ENCODE results near the gene LARP1.
"Not testable (repeated sequence)": the region's sequence is repeated elsewhere in the genome, so short reads cannot be mapped to it uniquely, and the experiment has no call there.

The LARP1 gene

GRCh38 chr5:154759868-154760267, 4.7 kb downstream of the LARP1 start:
- in situ Hi-C loops (cut with MboI; ENCODE audit: low sequenced_read_pairs): not testable (repeated sequence)

GRCh38 chr5:154761046-154761736, 6.0 kb downstream of the LARP1 start:
- in situ Hi-C loops (cut with MboI; ENCODE audit: low sequenced_read_pairs): no loop called here

DNA sequence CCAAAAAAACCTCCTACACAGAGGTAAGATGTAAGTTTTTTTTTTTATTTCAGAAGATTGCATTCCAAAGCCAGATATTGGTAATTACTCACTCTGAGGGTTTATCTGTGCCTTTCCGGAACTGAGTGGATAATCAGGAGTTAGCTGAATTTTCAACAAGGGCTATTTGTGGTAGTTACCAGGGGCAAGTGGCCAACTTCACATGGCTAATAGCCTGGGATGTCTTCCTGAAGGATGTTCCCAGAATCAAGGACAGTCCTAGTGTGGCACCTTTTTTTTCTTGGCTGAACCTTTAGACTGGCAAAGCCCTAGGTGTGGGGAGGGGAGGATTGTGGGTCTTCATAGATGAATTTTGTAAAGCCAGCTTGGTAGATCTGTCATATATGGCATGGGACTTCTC, 7.1 kb downstream of the LARP1 start:
- in situ Hi-C loops (cut with MboI; ENCODE audit: low sequenced_read_pairs): no loop called here

- in situ Hi-C loops (cut with MboI; ENCODE audit: low sequenced_read_pairs): no loop called here
Observed at GRCh38 chr5:154762700-154763099, 7.5 kb downstream of the LARP1 start.

GRCh38 chr5:154764967-154765366, 9.8 kb downstream of the LARP1 start:
- in situ Hi-C loops (cut with MboI; ENCODE audit: low sequenced_read_pairs): no loop called here

- in situ Hi-C loops (cut with MboI; ENCODE audit: low sequenced_read_pairs): no loop called here
Observed at GRCh38 chr5:154765396-154765925, 10.3 kb downstream of the LARP1 start.

DNA sequence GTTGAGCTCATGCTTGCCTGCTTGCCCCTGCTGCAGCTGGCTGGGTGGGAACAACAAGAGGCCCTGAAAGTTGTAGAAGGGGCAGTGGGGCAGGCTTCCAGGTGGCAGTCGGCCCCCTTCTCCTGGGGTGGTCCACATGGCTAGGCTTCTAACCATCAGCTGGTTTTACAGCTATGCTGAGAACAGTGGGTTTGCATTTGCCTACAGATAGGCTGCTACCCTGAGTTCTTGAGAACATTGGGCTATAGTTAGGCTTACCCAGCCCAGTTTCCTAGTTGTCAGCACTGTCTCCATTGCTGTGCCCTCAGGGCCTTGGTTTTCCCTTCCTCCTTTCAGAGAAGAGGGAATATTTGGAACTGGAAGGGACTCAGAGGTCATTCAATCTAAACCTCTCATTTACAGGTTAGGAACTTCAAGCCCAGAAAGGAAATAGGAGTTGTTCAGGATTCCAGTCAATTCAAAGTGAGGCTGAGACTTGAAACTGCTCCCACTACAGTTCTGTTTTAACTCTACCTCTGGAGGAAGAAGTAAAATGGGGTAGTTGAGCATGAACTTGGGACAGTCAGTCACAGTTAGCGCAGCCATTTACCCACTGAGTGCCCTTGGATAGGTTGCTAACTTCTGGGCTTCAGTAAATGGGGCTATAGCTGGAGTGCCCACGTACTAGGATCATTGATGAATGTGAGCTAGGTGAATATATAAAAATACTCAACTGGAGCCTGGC, 11.5 kb downstream of the LARP1 start:
- in situ Hi-C loops (cut with MboI; ENCODE audit: low sequenced_read_pairs): no loop called here

DNA sequence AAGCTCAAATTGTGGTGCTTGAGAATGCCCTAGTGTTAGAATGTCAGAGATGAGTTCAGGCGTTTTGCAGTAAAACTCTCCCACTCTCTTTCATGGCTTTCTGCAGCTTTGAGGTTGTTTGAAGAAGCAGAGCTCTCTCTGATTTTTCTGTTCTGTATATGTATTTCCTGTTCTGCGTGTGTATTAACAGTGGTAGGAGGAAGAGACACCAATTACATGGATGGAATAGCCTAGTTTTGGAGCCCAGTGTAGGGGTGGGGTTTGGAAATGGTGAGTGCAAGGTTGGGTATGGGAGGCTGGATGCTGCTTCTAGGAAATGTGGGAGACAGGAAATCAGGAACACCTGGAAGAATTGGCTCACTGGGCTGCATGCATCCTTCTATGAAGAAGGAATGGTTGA, 12.4 kb downstream of the LARP1 start:
- in situ Hi-C loops (cut with MboI; ENCODE audit: low sequenced_read_pairs): no loop called here

DNA sequence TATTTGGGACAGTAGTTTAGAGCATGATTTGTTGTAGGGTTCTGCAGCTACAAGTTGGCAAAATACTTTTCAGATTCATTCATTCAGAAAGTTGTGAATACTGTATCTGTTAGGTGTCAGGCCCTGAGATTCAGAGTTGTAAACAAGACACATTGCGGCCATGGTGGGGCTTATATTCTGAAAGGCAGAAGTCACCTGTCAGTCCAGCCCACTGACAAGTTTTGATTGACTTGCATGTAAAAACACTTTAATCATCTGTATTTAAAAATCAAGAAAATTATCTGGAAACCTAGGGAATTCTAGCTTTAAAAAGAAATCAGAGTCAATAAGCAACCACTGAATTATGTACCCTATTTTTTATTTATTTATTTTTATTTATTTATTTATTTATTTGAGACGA, 13.0 kb downstream of the LARP1 start:
- in situ Hi-C loops (cut with MboI; ENCODE audit: low sequenced_read_pairs): no loop called here

GRCh38 chr5:154770111-154770510, 14.9 kb downstream of the LARP1 start:
- in situ Hi-C loops (cut with MboI; ENCODE audit: low sequenced_read_pairs): no loop called here

- in situ Hi-C loops (cut with MboI; ENCODE audit: low sequenced_read_pairs): no loop called here
Observed at GRCh38 chr5:154771383-154771901, 16.3 kb downstream of the LARP1 start.

GRCh38 chr5:154773326-154773725, 18.1 kb downstream of the LARP1 start:
- in situ Hi-C loops (cut with MboI; ENCODE audit: low sequenced_read_pairs): no loop called here

DNA sequence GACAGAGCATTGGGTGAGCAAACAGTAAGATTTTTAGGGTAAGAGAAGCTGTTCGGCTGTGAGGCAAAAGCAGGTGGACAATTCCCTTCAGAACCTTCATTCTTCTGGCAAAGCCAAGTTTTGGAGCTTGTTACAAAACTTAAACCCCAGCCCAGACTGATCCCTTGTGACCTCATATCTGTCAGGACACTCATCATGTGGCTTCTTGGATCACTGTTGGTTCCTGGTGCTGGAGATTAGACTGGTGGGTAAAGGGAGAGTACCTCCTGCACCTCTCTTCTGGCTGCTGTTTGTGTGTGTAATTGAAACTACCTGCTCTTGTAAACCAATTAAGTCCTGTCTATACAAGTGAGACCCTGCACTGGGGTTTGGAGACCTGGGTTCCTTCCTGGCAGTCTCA, 21.0 kb downstream of the LARP1 start:
- in situ Hi-C loops (cut with MboI; ENCODE audit: low sequenced_read_pairs): no loop called here

GRCh38 chr5:154778534-154778933, 23.4 kb downstream of the LARP1 start:
- in situ Hi-C loops (cut with MboI; ENCODE audit: low sequenced_read_pairs): no loop called here

GRCh38 chr5:154779105-154779504, 23.9 kb downstream of the LARP1 start:
- in situ Hi-C loops (cut with MboI; ENCODE audit: low sequenced_read_pairs): no loop called here

DNA sequence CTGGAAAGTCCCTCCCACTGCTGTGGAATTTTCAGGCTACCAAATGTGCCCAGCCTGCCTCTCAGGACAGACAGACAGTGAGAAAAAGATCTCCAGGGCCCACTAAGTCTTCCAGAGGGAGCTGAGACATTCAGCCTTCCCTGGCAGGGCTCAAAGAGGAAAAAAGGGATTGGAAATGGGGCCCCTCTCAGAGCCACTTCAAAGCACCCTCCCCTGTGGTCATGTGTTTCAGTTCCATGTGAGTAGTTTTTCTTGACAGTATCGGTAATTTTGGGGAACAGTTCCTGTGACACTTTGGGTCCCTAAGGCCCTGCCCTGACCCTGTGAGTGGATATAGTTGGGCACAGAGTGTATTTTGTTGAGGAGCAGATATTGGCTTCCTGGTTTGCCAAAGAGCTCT, 25.0 kb downstream of the LARP1 start:
- in situ Hi-C loops (cut with MboI; ENCODE audit: low sequenced_read_pairs): no loop called here

DNA sequence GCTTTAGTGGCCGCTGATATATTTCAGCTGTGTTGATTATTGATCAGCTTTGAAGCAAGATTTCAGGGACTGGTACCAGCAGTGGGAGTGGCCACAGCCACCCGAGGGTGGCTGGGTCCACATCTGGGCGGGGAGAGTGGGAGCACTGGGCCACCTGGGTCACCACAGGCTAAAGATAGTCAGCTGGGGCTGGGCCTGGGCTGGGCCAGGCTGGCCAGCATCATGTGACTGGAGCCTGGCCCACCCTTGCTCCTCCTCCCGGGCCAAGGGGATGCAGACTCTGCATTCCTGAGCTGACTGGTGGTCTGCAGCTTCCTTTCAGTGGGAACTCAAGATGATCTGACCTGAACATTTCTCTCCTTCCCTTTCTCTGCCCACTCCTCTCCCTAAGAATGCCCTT, 27.1 kb downstream of the LARP1 start:
- in situ Hi-C loops (cut with MboI; ENCODE audit: low sequenced_read_pairs): no loop called here

- in situ Hi-C loops (cut with MboI; ENCODE audit: low sequenced_read_pairs): no loop called here
Observed at GRCh38 chr5:154782812-154783592, 27.8 kb downstream of the LARP1 start.

GRCh38 chr5:154783774-154784460, 28.7 kb downstream of the LARP1 start:
- in situ Hi-C loops (cut with MboI; ENCODE audit: low sequenced_read_pairs): no loop called here

DNA sequence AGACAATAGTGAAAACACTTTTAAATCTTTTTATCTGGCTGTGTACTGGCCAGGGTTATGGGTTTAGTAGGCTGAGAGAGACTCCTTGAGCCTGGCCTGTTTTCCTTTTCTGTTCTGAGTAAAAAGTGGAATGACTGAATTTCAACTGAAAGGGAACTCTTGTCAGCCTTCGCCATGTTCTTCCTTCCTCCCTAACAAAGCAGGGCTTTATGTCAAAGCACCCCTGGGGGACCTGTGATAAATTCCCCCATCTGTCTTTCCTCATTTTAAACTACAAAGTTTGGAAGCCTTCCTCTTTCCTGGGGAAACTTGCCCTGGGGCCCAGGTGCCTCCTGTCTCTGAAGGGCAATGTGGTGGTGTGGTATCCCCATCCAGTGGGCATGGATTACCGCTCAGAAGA, 29.7 kb downstream of the LARP1 start:
- in situ Hi-C loops (cut with MboI; ENCODE audit: low sequenced_read_pairs): no loop called here

DNA sequence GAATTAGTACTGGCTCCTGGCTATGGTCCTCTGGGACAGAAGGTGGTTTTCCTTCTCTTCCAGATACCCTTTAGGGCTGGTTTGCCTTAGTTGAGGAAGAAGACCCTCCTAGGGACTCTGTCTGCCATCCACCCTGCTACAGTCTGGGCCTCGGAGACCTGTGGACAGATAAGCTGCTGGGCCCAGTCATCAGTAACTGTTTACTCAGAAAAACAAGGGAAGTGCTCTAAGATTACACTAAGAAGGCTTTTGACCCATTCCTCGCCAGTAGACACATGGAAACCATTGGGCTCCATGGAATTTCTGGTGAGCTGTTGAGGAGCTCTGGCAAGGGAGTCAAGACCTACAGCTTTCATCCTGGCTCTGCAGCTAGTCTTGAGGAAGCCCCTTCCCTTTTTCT, 31.2 kb downstream of the LARP1 start:
- in situ Hi-C loops (cut with MboI; ENCODE audit: low sequenced_read_pairs): no loop called here
